ENCODE results near the gene TRMT10A.

The TRMT10A gene

GRCh38 chr4:99563310-99564186 lies at the start of gene TRMT10A:
Gene TRMT10A (minus strand): TSS chr4:99564039. CDS start chr4:99559338, 4,701 bp downstream.
- DNase-seq, result peak; percentile 94 to 95

GRCh38 chr4:99612704-99613103 lies 48.9 kb upstream of the TRMT10A start:
- no peak for DNase-seq

GRCh38 chr4:99612281-99612680 lies 48.4 kb upstream of the TRMT10A start:
- no peak for DNase-seq

- no peak for DNase-seq
These were observed 46.9 kb upstream of the TRMT10A start for GRCh38 chr4:99610605-99611175.

- no peak for DNase-seq
These were observed 44.6 kb upstream of the TRMT10A start for GRCh38 chr4:99608417-99608816.

- no peak for DNase-seq
These were observed 42.9 kb upstream of the TRMT10A start for GRCh38 chr4:99606716-99607115.

GRCh38 chr4:99594818-99595217 lies 31.0 kb upstream of the TRMT10A start:
- no peak for DNase-seq

- no peak for DNase-seq
These were observed 30.2 kb upstream of the TRMT10A start for GRCh38 chr4:99593781-99594641.

GRCh38 chr4:99591757-99592156 lies 27.9 kb upstream of the TRMT10A start:
- DNase-seq, result no peak

GRCh38 chr4:99587803-99588202 lies 24.0 kb upstream of the TRMT10A start:
- no peak for DNase-seq

GRCh38 chr4:99587309-99587708 lies 23.5 kb upstream of the TRMT10A start:
- no peak for DNase-seq

- DNase-seq, result no peak
These were observed 23.0 kb upstream of the TRMT10A start for GRCh38 chr4:99586797-99587196.

- DNase-seq, result no peak
These were observed 22.5 kb upstream of the TRMT10A start for GRCh38 chr4:99586322-99586721.

- no peak for DNase-seq
These were observed 21.7 kb upstream of the TRMT10A start for GRCh38 chr4:99585516-99585915.

- DNase-seq, result no peak
These were observed 14.9 kb upstream of the TRMT10A start for GRCh38 chr4:99578714-99579113.

- no peak for DNase-seq
These were observed 10.9 kb upstream of the TRMT10A start, which contains the start of gene MTTP for GRCh38 chr4:99574530-99575324. Gene MTTP (plus strand): TSS chr4:99574824. CDS start chr4:99574910, 86 bp downstream.

GRCh38 chr4:99573735-99574368 lies 10.0 kb upstream of the TRMT10A start:
- DNase-seq, result no peak

GRCh38 chr4:99572527-99573240 lies 8.8 kb upstream of the TRMT10A start:
- no peak for DNase-seq

GRCh38 chr4:99571883-99572282 lies 8.0 kb upstream of the TRMT10A start:
- no peak for DNase-seq

GRCh38 chr4:99564921-99565320 lies 1.1 kb upstream of the TRMT10A start:
- no peak for DNase-seq

GRCh38 chr4:99552872-99553271 lies 11.0 kb downstream of the TRMT10A start:
- DNase-seq, result no peak

Data from activated CD4-positive, alpha-beta T cell treated with anti-CD3 and anti-CD28 coated beads, Interleukin-2, amount 50 U/mL, for 4 hours (primary cell).